Stomach (tissue), 4 donors: ENCODE results near the gene COL5A1.

ENCODE experiments used
- EP300 ChIP-seq: sonication (generic); formaldehyde crosslinking; IDR thresholded peaks from one replicate; pipeline ENCODE4 v1.6.1; 2017; ENCODE audit warnings: antibody characterized with exemption
- POLR2A ChIP-seq, 4 donors: fragments of 450-650 bp; IDR thresholded peaks; one replicate each; pipeline ENCODE4 v1.6.1; 2016; ENCODE audit warnings: antibody characterized with exemption in 4 of 4, control low read depth in 2 of 4, mild to moderate bottlenecking in 1 of 4, moderate library complexity in 1 of 4
- POLR2AphosphoS5 ChIP-seq, 3 donors: sonication (generic); formaldehyde crosslinking; IDR thresholded peaks; one replicate each; pipeline ENCODE4 v1.6.1; 2016; ENCODE audit warnings: antibody characterized with exemption in 3 of 3
- TF ChIP-seq, protein P1 (sequence below), 7 experiments: fragments of 450-650 bp in 4 of 7; fragments of 200-600 bp in 3 of 7; sonication (generic) in 3 of 7; IDR thresholded peaks; one replicate each; pipeline ENCODE4 v1.5.1; 2016 to 2019; ENCODE audit warnings: antibody characterized with exemption in 7 of 7, control low read depth in 2 of 7, mild to moderate bottlenecking in 1 of 7

GRCh38 chr9:134614256-134614655, 27.3 kb upstream of the COL5A1 start:
- TF ChIP-seq, protein P1, sequence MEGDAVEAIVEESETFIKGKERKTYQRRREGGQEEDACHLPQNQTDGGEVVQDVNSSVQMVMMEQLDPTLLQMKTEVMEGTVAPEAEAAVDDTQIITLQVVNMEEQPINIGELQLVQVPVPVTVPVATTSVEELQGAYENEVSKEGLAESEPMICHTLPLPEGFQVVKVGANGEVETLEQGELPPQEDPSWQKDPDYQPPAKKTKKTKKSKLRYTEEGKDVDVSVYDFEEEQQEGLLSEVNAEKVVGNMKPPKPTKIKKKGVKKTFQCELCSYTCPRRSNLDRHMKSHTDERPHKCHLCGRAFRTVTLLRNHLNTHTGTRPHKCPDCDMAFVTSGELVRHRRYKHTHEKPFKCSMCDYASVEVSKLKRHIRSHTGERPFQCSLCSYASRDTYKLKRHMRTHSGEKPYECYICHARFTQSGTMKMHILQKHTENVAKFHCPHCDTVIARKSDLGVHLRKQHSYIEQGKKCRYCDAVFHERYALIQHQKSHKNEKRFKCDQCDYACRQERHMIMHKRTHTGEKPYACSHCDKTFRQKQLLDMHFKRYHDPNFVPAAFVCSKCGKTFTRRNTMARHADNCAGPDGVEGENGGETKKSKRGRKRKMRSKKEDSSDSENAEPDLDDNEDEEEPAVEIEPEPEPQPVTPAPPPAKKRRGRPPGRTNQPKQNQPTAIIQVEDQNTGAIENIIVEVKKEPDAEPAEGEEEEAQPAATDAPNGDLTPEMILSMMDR (IDR thresholded peaks at IDR 0.05) = no peak
- no peak for TF ChIP-seq POLR2A (IDR thresholded peaks at IDR 0.05)
- no peak for TF ChIP-seq EP300
- TF ChIP-seq POLR2AphosphoS5 (IDR thresholded peaks at IDR 0.05) = no peak
